GM12878 (cell line): ENCODE results near the gene TMC8. TPM values are rescaled to one million over a fixed set of nuclear protein-coding genes. Genes with fewer than 3 reads are reported as not detected.

Experiments
- CHD2 ChIP-seq: IDR thresholded peaks from 2 replicates; pipeline ENCODE4 v1.6.1; 2011; ENCODE audit warnings: low read depth, low read length, improper control_type of control experiment, borderline replicate concordance
- DPF2 ChIP-seq: fragments of 450-650 bp; IDR thresholded peaks from 2 replicates; pipeline ENCODE4 v1.6.1; 2017; ENCODE audit warnings: mild to moderate bottlenecking
- FOXM1 ChIP-seq: IDR thresholded peaks from 2 replicates; pipeline ENCODE4 v1.6.1; 2012; ENCODE audit warnings: low read depth, mild to moderate bottlenecking, inconsistent platforms, low read length, moderate library complexity
- GABPA ChIP-seq: IDR thresholded peaks from 2 replicates; pipeline ENCODE4 v1.6.1; 2014; ENCODE audit warnings: antibody characterized with exemption, low read depth, mild to moderate bottlenecking, inconsistent platforms
- MEF2B ChIP-seq: fragments of 450-650 bp; IDR thresholded peaks from 2 replicates; pipeline ENCODE4 v1.6.1; 2018; ENCODE audit warnings: mild to moderate bottlenecking, moderate library complexity; ENCODE audit not compliant: partially characterized antibody, poor library complexity, severe bottlenecking
- MYB ChIP-seq: fragments of 150-350 bp; IDR thresholded peaks from 2 replicates; pipeline ENCODE4 v1.6.1; 2014; ENCODE audit warnings: mild to moderate bottlenecking, low read depth, low read length, borderline replicate concordance
- PAX5 ChIP-seq: IDR thresholded peaks from 2 replicates; pipeline ENCODE4 v1.6.1; 2011; ENCODE audit warnings: low read depth, low read length, borderline replicate concordance
- RAD21 ChIP-seq: IDR thresholded peaks from 2 replicates; pipeline ENCODE4 v1.6.1; 2011; ENCODE audit warnings: mild to moderate bottlenecking, low read depth, low read length, moderate library complexity; ENCODE audit not compliant: insufficient read depth
- SREBF1 ChIP-seq: IDR thresholded peaks from 2 replicates; pipeline ENCODE4 v1.6.1; 2012; ENCODE audit warnings: mild to moderate bottlenecking, low read length
- STAT3 ChIP-seq: IDR thresholded peaks from 2 replicates; pipeline ENCODE4 v1.6.1; 2011; ENCODE audit warnings: low read depth, low read length, improper control_type of control experiment
- TAF1 ChIP-seq: IDR thresholded peaks from 2 replicates; pipeline ENCODE4 v1.6.1; 2011; ENCODE audit warnings: mild to moderate bottlenecking, low read depth, low read length, borderline replicate concordance
- TBL1XR1 ChIP-seq: IDR thresholded peaks from 2 replicates; pipeline ENCODE4 v1.6.1; 2012; ENCODE audit warnings: low read depth, low read length, improper control_type of control experiment
- TCF3 ChIP-seq: IDR thresholded peaks from 2 replicates; pipeline ENCODE4 v1.6.1; 2012; ENCODE audit warnings: low read depth, mild to moderate bottlenecking, low read length, borderline replicate concordance; ENCODE audit not compliant: insufficient read depth
- ZNF207 ChIP-seq: fragments of 450-650 bp; IDR thresholded peaks from 2 replicates; pipeline ENCODE4 v1.6.1; 2014; ENCODE audit warnings: antibody characterized with exemption, mild to moderate bottlenecking, borderline replicate concordance
- ZNF622 ChIP-seq: fragments of 450-650 bp; IDR thresholded peaks from 2 replicates; pipeline ENCODE4 v1.6.1; 2017; ENCODE audit warnings: mild to moderate bottlenecking, inconsistent platforms
- polyA plus RNA-seq, 11 experiments: library from polyadenylated mRNA; depleted of rRNA in 4 of 11; unstranded in 6 of 11; stranded (reverse) in 5 of 11; fragments of >200 nt; fragmentation: Nextera tagmentation in 4 of 11; fragmentation: Illumina TruSeq in 1 of 11; extraction: Ambion mirVana in 4 of 11; extraction: Trizol in 1 of 11; gene quantifications; 1 replicate in 1 of 11; 2 replicates in 10 of 11; pipeline versions ENCODE4 v1.2.1 to v1.2.3, GENCODE V29; 2011 to 2016; ENCODE audit warnings: inconsistent platforms in 2 of 11, missing spikeins in 2 of 11, low read depth in 1 of 11
- total RNA-seq, 4 experiments: library from RNA; depleted of rRNA in 3 of 4; stranded (reverse); fragments of >200 nt in 3 of 4; fragmentation: Illumina TruSeq in 1 of 4; extraction: Trizol in 1 of 4; gene quantifications; 2 replicates each; pipeline versions ENCODE4 v1.2.1 to v1.2.3, GENCODE V29; 2013 to 2021
- TF ChIP-seq, protein P1 (sequence below): fragments of 450-650 bp; formaldehyde crosslinking; IDR thresholded peaks from 2 replicates; pipeline ENCODE4 v1.5.0; 2022; ENCODE audit warnings: mild to moderate bottlenecking, missing genetic modification characterization
- TF ChIP-seq, protein P2 (sequence below): fragments of 450-650 bp; IDR thresholded peaks from 2 replicates; pipeline ENCODE4 v1.6.1; 2017; ENCODE audit warnings: mild to moderate bottlenecking, moderate library complexity
- TF ChIP-seq, protein P3 (sequence below): fragments of 450-650 bp; IDR thresholded peaks from 2 replicates; pipeline ENCODE4 v1.6.1; 2016; ENCODE audit warnings: mild to moderate bottlenecking
- TF ChIP-seq, protein P4 (sequence below): fragments of 450-650 bp; conservative IDR thresholded peaks from 2 replicates; pipeline ENCODE4 v1.6.1; 2017; ENCODE audit warnings: mild to moderate bottlenecking, moderate library complexity

The TMC8 gene
- total and polyA plus RNA-seq, 10 of the 15 experiments (the other 5 are each of a cell fraction or from before 2014, with no cell fraction given): 2.7 to 128 (median 40.0) TPM

DNA sequence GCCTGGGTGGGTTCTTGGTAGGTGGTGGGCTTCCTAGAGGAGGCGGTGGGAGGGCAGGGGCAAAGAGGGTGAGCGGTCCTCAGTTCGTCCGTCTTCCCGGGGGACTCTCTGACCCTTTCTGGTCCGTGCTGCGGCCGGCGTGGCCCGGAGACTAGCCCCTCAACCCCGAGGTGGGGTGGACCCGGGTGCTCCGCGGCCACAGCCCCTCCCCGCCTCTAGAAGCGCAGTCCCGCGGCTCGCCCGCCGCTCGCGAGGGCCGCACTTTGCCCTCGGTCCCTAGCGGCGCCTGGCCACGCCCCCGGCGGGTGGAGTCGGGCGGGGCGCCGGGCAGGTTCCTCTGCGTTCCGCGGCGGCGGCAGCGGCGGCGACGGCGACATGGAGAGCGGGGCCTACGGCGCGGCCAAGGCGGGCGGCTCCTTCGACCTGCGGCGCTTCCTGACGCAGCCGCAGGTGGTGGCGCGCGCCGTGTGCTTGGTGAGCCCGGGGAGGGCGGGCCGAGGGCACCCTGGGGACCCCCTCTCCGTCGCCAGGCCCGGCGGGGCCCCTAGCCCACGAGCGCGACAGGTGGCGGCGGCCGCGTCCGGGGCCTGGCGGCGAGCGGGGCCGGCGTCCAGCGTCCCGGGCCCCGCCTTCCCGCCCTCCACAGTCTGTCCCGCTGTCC is 37.8 kb downstream of the TMC8 start, which contains the start of gene SYNGR2 (continued):
- TF ChIP-seq, protein P1, sequence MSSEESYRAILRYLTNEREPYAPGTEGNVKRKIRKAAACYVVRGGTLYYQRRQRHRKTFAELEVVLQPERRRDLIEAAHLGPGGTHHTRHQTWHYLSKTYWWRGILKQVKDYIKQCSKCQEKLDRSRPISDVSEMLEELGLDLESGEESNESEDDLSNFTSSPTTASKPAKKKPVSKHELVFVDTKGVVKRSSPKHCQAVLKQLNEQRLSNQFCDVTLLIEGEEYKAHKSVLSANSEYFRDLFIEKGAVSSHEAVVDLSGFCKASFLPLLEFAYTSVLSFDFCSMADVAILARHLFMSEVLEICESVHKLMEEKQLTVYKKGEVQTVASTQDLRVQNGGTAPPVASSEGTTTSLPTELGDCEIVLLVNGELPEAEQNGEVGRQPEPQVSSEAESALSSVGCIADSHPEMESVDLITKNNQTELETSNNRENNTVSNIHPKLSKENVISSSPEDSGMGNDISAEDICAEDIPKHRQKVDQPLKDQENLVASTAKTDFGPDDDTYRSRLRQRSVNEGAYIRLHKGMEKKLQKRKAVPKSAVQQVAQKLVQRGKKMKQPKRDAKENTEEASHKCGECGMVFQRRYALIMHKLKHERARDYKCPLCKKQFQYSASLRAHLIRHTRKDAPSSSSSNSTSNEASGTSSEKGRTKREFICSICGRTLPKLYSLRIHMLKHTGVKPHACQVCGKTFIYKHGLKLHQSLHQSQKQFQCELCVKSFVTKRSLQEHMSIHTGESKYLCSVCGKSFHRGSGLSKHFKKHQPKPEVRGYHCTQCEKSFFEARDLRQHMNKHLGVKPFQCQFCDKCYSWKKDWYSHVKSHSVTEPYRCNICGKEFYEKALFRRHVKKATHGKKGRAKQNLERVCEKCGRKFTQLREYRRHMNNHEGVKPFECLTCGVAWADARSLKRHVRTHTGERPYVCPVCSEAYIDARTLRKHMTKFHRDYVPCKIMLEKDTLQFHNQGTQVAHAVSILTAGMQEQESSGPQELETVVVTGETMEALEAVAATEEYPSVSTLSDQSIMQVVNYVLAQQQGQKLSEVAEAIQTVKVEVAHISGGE: no peak
- TF ChIP-seq RAD21 (no peak), SREBF1 (no peak), STAT3 (no peak), CHD2 (peak; percentile 70; the same call in 1 of the 2 replicates), PAX5 (peak; percentile 45; the same call in 1 of the 2 replicates), ZNF622 (no peak), TAF1 (peak; percentile 81; the same call in 1 of the 2 replicates), ZNF207 (0 out of 2 replicates have a peak, but pooled peaks have one; percentile 67), TBL1XR1 (no peak), TCF3 (0 out of 2 replicates have a peak, but pooled peaks have one; percentile 56), FOXM1 (no peak), MEF2B (peak; percentile 61), DPF2 (peak; percentile 77), MYB (no peak), GABPA (no peak)
- TF ChIP-seq, protein P2, sequence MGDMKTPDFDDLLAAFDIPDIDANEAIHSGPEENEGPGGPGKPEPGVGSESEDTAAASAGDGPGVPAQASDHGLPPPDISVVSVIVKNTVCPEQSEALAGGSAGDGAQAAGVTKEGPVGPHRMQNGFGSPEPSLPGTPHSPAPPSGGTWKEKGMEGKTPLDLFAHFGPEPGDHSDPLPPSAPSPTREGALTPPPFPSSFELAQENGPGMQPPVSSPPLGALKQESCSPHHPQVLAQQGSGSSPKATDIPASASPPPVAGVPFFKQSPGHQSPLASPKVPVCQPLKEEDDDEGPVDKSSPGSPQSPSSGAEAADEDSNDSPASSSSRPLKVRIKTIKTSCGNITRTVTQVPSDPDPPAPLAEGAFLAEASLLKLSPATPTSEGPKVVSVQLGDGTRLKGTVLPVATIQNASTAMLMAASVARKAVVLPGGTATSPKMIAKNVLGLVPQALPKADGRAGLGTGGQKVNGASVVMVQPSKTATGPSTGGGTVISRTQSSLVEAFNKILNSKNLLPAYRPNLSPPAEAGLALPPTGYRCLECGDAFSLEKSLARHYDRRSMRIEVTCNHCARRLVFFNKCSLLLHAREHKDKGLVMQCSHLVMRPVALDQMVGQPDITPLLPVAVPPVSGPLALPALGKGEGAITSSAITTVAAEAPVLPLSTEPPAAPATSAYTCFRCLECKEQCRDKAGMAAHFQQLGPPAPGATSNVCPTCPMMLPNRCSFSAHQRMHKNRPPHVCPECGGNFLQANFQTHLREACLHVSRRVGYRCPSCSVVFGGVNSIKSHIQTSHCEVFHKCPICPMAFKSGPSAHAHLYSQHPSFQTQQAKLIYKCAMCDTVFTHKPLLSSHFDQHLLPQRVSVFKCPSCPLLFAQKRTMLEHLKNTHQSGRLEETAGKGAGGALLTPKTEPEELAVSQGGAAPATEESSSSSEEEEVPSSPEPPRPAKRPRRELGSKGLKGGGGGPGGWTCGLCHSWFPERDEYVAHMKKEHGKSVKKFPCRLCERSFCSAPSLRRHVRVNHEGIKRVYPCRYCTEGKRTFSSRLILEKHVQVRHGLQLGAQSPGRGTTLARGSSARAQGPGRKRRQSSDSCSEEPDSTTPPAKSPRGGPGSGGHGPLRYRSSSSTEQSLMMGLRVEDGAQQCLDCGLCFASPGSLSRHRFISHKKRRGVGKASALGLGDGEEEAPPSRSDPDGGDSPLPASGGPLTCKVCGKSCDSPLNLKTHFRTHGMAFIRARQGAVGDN: peak; percentile 87
- TF ChIP-seq, protein P3, sequence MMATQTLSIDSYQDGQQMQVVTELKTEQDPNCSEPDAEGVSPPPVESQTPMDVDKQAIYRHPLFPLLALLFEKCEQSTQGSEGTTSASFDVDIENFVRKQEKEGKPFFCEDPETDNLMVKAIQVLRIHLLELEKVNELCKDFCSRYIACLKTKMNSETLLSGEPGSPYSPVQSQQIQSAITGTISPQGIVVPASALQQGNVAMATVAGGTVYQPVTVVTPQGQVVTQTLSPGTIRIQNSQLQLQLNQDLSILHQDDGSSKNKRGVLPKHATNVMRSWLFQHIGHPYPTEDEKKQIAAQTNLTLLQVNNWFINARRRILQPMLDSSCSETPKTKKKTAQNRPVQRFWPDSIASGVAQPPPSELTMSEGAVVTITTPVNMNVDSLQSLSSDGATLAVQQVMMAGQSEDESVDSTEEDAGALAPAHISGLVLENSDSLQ: no peak
- TF ChIP-seq, protein P4, sequence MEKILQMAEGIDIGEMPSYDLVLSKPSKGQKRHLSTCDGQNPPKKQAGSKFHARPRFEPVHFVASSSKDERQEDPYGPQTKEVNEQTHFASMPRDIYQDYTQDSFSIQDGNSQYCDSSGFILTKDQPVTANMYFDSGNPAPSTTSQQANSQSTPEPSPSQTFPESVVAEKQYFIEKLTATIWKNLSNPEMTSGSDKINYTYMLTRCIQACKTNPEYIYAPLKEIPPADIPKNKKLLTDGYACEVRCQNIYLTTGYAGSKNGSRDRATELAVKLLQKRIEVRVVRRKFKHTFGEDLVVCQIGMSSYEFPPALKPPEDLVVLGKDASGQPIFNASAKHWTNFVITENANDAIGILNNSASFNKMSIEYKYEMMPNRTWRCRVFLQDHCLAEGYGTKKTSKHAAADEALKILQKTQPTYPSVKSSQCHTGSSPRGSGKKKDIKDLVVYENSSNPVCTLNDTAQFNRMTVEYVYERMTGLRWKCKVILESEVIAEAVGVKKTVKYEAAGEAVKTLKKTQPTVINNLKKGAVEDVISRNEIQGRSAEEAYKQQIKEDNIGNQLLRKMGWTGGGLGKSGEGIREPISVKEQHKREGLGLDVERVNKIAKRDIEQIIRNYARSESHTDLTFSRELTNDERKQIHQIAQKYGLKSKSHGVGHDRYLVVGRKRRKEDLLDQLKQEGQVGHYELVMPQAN: peak; percentile 81
